Bronchial epithelial cell (primary cell): Measurements from ENCODE around the gene SLC19A2. TPM values are rescaled to one million over a fixed set of nuclear protein-coding genes. Genes with fewer than 3 reads are reported as not detected.

Source experiments
- DNase-seq: peaks from one replicate; pipeline ENCODE4 v3.0.0-alpha.2; 2010; ENCODE audit warnings: low read depth
- FAIRE-seq: peaks from 2 replicates; lab custom pipeline; 2011; peaks lifted over from hg19 to GRCh38; lab: Jason Lieb, UNC
- H3K27me3 ChIP-seq: 2 replicates; pipeline ENCODE4 v1.5.1; 2011; ENCODE audit warnings: low read length; ENCODE audit not compliant: control insufficient read depth, insufficient read depth
- H3K36me3 ChIP-seq: 2 replicates; pipeline ENCODE4 v1.5.1; 2011; ENCODE audit warnings: low read length; ENCODE audit not compliant: control insufficient read depth, insufficient read depth
- H3K4me3 ChIP-seq: 2 replicates; pipeline ENCODE4 v1.5.1; 2011; ENCODE audit warnings: mild to moderate bottlenecking, low read depth, low read length, control low read depth
- total RNA-seq: library from RNA; depleted of rRNA; stranded (reverse); fragments of >200 nt; gene quantifications from 2 replicates; pipeline ENCODE4 v1.2.1, GENCODE V29; 2014
- TF ChIP-seq, protein P1 (sequence below): IDR thresholded peaks from 2 replicates; pipeline ENCODE4 v1.5.1; 2011; ENCODE audit warnings: mild to moderate bottlenecking, moderate library complexity, low read length, control low read depth, inconsistent platforms; ENCODE audit not compliant: insufficient read depth, severe bottlenecking

The SLC19A2 gene
- total RNA-seq, 1 donor from 2014 or later = 16.8 TPM

DNA sequence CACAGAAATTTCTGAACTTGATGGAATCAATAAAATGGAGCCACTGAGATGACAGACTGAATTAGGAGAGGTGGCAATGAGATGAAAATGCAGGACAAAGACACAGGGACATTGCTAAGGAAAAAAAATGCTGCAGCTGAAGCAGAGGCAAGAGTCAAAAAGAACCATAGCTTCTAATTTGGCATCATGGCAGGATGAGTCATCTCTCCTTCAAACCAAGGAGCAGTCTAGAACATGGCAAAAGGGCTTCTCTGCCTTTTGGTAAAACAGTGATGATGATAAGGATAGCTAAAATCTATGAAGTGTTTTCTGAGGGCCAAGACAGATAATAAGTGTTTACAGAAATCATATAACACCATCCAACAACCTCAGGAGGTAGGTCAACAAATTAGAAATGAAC, 16.8 kb downstream of the SLC19A2 start:
- no peak for FAIRE-seq
- Histone ChIP-seq H3K27me3 (no peaks in the 10 kb centered on the region), H3K4me3 (no peak overlapping the region), H3K36me3 (peaks cover 2% of the 10 kb centered on the region)
- TF ChIP-seq, protein P1, sequence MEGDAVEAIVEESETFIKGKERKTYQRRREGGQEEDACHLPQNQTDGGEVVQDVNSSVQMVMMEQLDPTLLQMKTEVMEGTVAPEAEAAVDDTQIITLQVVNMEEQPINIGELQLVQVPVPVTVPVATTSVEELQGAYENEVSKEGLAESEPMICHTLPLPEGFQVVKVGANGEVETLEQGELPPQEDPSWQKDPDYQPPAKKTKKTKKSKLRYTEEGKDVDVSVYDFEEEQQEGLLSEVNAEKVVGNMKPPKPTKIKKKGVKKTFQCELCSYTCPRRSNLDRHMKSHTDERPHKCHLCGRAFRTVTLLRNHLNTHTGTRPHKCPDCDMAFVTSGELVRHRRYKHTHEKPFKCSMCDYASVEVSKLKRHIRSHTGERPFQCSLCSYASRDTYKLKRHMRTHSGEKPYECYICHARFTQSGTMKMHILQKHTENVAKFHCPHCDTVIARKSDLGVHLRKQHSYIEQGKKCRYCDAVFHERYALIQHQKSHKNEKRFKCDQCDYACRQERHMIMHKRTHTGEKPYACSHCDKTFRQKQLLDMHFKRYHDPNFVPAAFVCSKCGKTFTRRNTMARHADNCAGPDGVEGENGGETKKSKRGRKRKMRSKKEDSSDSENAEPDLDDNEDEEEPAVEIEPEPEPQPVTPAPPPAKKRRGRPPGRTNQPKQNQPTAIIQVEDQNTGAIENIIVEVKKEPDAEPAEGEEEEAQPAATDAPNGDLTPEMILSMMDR = no peak
- DNase-seq = peak; percentile 18

DNA sequence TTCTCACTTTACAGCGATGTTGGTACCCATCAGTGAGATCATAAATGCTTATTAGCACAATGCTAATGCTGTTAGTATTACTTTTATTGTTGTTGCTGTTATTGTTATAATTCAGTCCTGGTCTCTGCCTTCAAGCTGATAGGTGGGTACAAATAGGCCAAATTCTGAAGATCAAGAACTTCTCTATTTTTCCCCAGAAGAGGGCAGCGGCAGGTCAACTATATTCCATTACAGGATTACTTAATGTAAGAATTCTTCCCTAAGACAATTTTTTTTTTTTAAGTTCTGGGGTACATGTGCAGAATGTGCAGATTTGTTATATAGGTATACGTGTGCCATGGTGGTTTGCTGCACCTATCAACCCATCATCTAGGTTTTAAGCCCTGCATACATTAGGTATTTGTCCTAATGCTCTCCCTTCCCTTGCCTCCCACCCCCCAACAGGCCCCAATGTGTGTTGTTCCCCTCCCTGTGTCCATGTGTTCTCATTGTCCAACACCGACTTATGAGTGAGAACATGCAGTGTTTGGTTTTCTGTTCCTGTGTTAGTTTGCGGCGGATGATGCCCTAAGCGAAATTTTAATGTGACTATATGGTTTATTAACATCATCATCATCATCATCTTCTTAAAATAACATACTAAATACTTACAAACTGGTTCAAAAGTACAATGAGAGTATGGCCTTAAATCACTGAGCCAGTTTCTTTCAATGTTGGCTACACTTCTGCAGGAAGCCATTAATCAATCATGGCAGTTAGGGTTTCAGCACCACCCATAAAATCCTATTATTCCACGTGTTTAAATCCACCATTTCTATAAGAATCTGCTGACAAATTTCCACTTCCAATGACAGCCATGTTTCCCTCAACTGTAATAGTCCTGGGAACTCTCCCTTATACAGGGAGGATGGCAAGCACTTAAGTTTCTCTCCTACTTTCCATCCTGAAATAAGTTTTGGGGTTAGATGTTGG, 19.2 kb downstream of the SLC19A2 start:
- no peaks in the 10 kb centered on the region for H3K27me3 ChIP-seq
- FAIRE-seq (no peak), DNase-seq (peak; percentile 47)
- TF ChIP-seq, protein P1 = peak; percentile 14
- H3K36me3 ChIP-seq = peaks cover 2% of the 10 kb centered on the region
- H3K4me3 ChIP-seq = no peak overlapping the region

DNA sequence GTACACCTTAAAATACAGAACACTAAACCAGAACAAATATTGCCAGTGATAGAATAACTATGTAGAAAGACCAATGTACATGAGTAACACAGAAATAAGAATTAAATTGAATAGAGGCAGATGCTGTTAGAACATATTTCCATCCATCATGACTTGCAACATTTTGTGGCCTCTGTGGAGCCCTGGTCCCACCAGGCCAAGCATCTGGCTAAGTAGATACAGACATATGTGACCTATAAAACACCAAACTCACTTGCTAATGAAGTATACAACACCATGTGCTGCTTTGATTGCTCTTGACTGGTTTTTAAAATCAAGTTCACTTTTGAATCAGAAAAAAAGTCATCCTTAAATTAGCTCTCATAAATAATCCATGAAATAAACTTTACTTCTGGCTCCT, 20.5 kb downstream of the SLC19A2 start:
- H3K27me3 ChIP-seq = no peaks in the 10 kb centered on the region
- FAIRE-seq (no peak), DNase-seq (no peak)
- TF ChIP-seq, protein P1 = no peak
- no peak overlapping the region for H3K4me3 ChIP-seq
- peaks cover 2% of the 10 kb centered on the region for H3K36me3 ChIP-seq

- TF ChIP-seq, protein P1 = no peak
- Histone ChIP-seq H3K4me3 (no peak overlapping the region), H3K27me3 (no peaks in the 10 kb centered on the region), H3K36me3 (no peaks in the 10 kb centered on the region)
- no peak for DNase-seq
- no peak for FAIRE-seq
These were observed 23.4 kb downstream of the SLC19A2 start for GRCh38 chr1:169462385-169462784.

GRCh38 chr1:169461390-169462000, 24.2 kb downstream of the SLC19A2 start:
- H3K4me3 ChIP-seq = no peak overlapping the region
- H3K27me3 ChIP-seq = no peaks in the 10 kb centered on the region
- H3K36me3 ChIP-seq = no peaks in the 10 kb centered on the region
- FAIRE-seq = no peak
- DNase-seq = no peak
- TF ChIP-seq, protein P1 = no peak
